HG03175 (cell line): ENCODE data around the gene HOXC6.
"Not testable (repeated sequence)": the region's sequence is repeated elsewhere in the genome, so short reads cannot be mapped to it uniquely, and the experiment has no call there.

Source experiments
- ATAC-seq: cut with Tn5 transposase; IDR thresholded peaks from one replicate; pipeline ENCODE4 v1.9.1; 2021; ENCODE audit warnings: mild to moderate bottlenecking, moderate library complexity; ENCODE audit not compliant: unreplicated experiment

HOXC6 gene

GRCh38 chr12:54052438-54053002 is 24.3 kb downstream of the HOXC6 start:
- ATAC-seq, result no peak

GRCh38 chr12:54053003-54053750 is 24.9 kb downstream of the HOXC6 start:
- ATAC-seq, result peak; percentile 84

- ATAC-seq, result peak; percentile 58
These were observed 25.8 kb downstream of the HOXC6 start, which contains the start of gene HOXC4 for GRCh38 chr12:54053751-54054741. Gene HOXC4 (plus strand): TSS chr12:54053835. CDS start chr12:54053923, 88 bp downstream.

- ATAC-seq, result no peak
These were observed 26.5 kb downstream of the HOXC6 start for GRCh38 chr12:54054742-54055194.

- no peak for ATAC-seq
These were observed 27.3 kb downstream of the HOXC6 start for GRCh38 chr12:54055552-54055951.

- no peak for ATAC-seq
These were observed 27.9 kb downstream of the HOXC6 start for GRCh38 chr12:54056110-54056509.

- ATAC-seq, result no peak
These were observed 30.0 kb downstream of the HOXC6 start for GRCh38 chr12:54058128-54058768.

GRCh38 chr12:54059668-54060067 is 31.4 kb downstream of the HOXC6 start:
- no peak for ATAC-seq

- ATAC-seq, result no peak
These were observed 32.1 kb downstream of the HOXC6 start for GRCh38 chr12:54060174-54060974.

- ATAC-seq, result no peak
These were observed 32.9 kb downstream of the HOXC6 start for GRCh38 chr12:54060975-54061778.

GRCh38 chr12:54065677-54066076 is 37.4 kb downstream of the HOXC6 start:
- ATAC-seq, result no peak

GRCh38 chr12:54066408-54066807 is 38.2 kb downstream of the HOXC6 start:
- ATAC-seq, result no peak

- ATAC-seq, result no peak
These were observed 40.3 kb downstream of the HOXC6 start for GRCh38 chr12:54068418-54069070.

GRCh38 chr12:54071942-54072341 is 43.7 kb downstream of the HOXC6 start:
- no peak for ATAC-seq

- no peak for ATAC-seq
These were observed 46.1 kb downstream of the HOXC6 start for GRCh38 chr12:54074308-54074707.

- no peak for ATAC-seq
These were observed 47.2 kb downstream of the HOXC6 start for GRCh38 chr12:54075409-54075808.

- no peak for ATAC-seq
These were observed 47.7 kb downstream of the HOXC6 start for GRCh38 chr12:54075974-54076373.

- not testable (repeated sequence) for ATAC-seq
These were observed 49.6 kb downstream of the HOXC6 start for GRCh38 chr12:54077843-54078242.

- ATAC-seq, result not testable (repeated sequence)
These were observed 50.9 kb downstream of the HOXC6 start for GRCh38 chr12:54079115-54079514.
